ENCODE measurements around the gene TCF4. TPM values are rescaled to one million over a fixed set of nuclear protein-coding genes. Genes with fewer than 3 reads are reported as not detected.

Gene TCF4
- total and polyA plus RNA-seq, 2 of the 13 experiments (the other 11 are each of a cell fraction or from before 2014, with no cell fraction given) = not detected

GRCh38 chr18:55584201-55584600 lies 3.8 kb downstream of the TCF4 start (continued):
- TF ChIP-seq ARID2 (CRISPR knock-in tag; IDR thresholded peaks at IDR 0.05; ENCODE audit: borderline replicate concordance) (no peak), U2AF2 (IDR thresholded peaks at IDR 0.05; ENCODE audit: low read depth, low read length) (no peak), HOMEZ (CRISPR knock-in tag; IDR thresholded peaks at IDR 0.05; ENCODE audit: low read depth) (no peak), ZNF264 (CRISPR knock-in tag; IDR thresholded peaks at IDR 0.05) (no peak), TFE3 (CRISPR knock-in tag; IDR thresholded peaks at IDR 0.05) (no peak), ZNF558 (CRISPR knock-in tag; IDR thresholded peaks at IDR 0.05; ENCODE audit: borderline replicate concordance) (no peak), FOXA1 (IDR thresholded peaks at IDR 0.05) (no peak), FOXA1 (CRISPR knock-in tag; IDR thresholded peaks at IDR 0.05) (no peak)

GRCh38 chr18:55582325-55582724 lies 5.7 kb downstream of the TCF4 start:
- Histone ChIP-seq H3K4me2 (ENCODE audit: low read depth, low read length) (no peak overlapping the region), H3K4me1 (ENCODE audit: insufficient read depth, low read length) (no peaks in the 10 kb centered on the region), H3K9ac (ENCODE audit: insufficient read depth, low read depth, low read length) (no peak overlapping the region), H3K27me3 (ENCODE audit: control insufficient read depth in 1 of 2, insufficient read depth in 2 of 2, low read length in 2 of 2) (peaks cover 0 to 6% of the 10 kb centered on the region in 2 experiments; a peak in 1 of 5 replicates), H3K9me3 (ENCODE audit: low read length) (no peaks in the 10 kb centered on the region), H2AFZ (ENCODE audit: low read length) (no peak overlapping the region), H4K20me1 (ENCODE audit: insufficient read depth, low read length) (no peaks in the 10 kb centered on the region), H3K36me3 (replicated peaks in 1 of 2; ENCODE audit: control insufficient read depth in 1 of 2, insufficient read depth in 2 of 2, low read length in 2 of 2) (no peaks in the 10 kb centered on the region), H3K4me3 (replicated peaks in 1 of 3; ENCODE audit: insufficient read depth in 1 of 3, low read depth in 2 of 3, low read length in 3 of 3) (no peak overlapping the region), H3K27ac (ENCODE audit: extremely low read length, insufficient read depth, low read length) (no peak overlapping the region), H3K79me2 (ENCODE audit: insufficient read depth, low read length) (no peaks in the 10 kb centered on the region)
- DNase-seq (ENCODE audit: low spot score) (no peak), ATAC-seq (no peak), FAIRE-seq (no peak)
- ChIA-PET POLR2A (no interaction called here), CTCF (ENCODE audit: low intra/inter-chr PET ratio, low total read pairs) (no interaction called here)
- intact Hi-C loops (cut with micrococcal nuclease; ENCODE audit: unreplicated experiment) = no loop called here
- 5% methylated on average over 1 of the region's 1 CpG for WGBS (ENCODE audit: low lambda C conversion rate)
- no TSS peak for BruUV-seq (replicated peaks)
- in situ Hi-C loops (cut with HindIII; ENCODE audit: extremely low pct_ligation_motif_present, low pct_unique_long_range_greater_than_20kb) = no loop called here
- TF ChIP-seq ZNF552 (CRISPR knock-in tag; IDR thresholded peaks at IDR 0.05; ENCODE audit: borderline replicate concordance) = no peak
- TF ChIP-seq ZNF639 (CRISPR knock-in tag; conservative IDR thresholded peaks at IDR 0.05) = no peak
- no peak for TF ChIP-seq BCLAF1 (IDR thresholded peaks at IDR 0.05)
- no peak for TF ChIP-seq NKX3-1 (CRISPR knock-in tag; IDR thresholded peaks at IDR 0.05)
- TF ChIP-seq PBX3 (CRISPR knock-in tag; IDR thresholded peaks at IDR 0.05; ENCODE audit: borderline replicate concordance) = no peak
- TF ChIP-seq ZNF253 (CRISPR knock-in tag; IDR thresholded peaks at IDR 0.05; ENCODE audit: borderline replicate concordance) = no peak
- no peak for TF ChIP-seq SRSF1 (optimal IDR thresholded peaks at IDR 0.05; ENCODE audit: low read depth, low read length)
- no peak for TF ChIP-seq ZNF672 (CRISPR knock-in tag; IDR thresholded peaks at IDR 0.05)
- no peak for TF ChIP-seq MYNN (CRISPR knock-in tag; IDR thresholded peaks at IDR 0.05; ENCODE audit: low read depth)

Data from HepG2 (cell line).